ENCODE results near the gene GRID2.

DNA sequence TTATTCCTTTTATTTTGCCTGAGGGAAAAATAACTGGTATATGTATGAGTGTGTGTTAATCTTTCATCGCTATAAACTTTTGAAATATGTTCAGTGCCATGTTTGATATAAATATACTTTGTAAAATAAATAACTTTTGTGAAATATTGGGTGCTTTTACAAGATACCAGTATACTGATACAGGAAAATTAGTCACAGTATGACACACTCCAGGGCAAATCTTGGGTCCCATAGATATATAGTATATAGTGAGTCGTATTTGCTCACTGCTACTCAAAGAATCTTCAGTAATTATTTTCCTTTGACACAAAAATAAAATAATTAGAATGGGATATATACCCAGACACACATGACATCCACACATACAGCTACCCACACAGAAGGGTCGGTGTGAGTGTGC is 472.3 kb downstream of the GRID2 start:
- TF ChIP-seq, protein P1, sequence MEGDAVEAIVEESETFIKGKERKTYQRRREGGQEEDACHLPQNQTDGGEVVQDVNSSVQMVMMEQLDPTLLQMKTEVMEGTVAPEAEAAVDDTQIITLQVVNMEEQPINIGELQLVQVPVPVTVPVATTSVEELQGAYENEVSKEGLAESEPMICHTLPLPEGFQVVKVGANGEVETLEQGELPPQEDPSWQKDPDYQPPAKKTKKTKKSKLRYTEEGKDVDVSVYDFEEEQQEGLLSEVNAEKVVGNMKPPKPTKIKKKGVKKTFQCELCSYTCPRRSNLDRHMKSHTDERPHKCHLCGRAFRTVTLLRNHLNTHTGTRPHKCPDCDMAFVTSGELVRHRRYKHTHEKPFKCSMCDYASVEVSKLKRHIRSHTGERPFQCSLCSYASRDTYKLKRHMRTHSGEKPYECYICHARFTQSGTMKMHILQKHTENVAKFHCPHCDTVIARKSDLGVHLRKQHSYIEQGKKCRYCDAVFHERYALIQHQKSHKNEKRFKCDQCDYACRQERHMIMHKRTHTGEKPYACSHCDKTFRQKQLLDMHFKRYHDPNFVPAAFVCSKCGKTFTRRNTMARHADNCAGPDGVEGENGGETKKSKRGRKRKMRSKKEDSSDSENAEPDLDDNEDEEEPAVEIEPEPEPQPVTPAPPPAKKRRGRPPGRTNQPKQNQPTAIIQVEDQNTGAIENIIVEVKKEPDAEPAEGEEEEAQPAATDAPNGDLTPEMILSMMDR (conservative IDR thresholded peaks at IDR 0.05; ENCODE audit: low read depth, low read length) = no peak
- no peak for TF ChIP-seq EZH2 (IDR thresholded peaks at IDR 0.05; ENCODE audit: low read length, unreplicated experiment)
- no peak for TF ChIP-seq EZH2phosphoT487 (IDR thresholded peaks at IDR 0.05; ENCODE audit: borderline replicate concordance, low read length)
